GM19463 (cell line): ENCODE results near the gene P3R3URF.

ENCODE experiments used
- ATAC-seq: cut with Tn5 transposase; IDR thresholded peaks from one replicate; pipeline ENCODE4 v1.9.1; 2021; ENCODE audit warnings: mild to moderate bottlenecking, moderate library complexity; ENCODE audit not compliant: unreplicated experiment

Gene P3R3URF

GRCh38 chr1:46134660-46135331 is 41.5 kb downstream of the P3R3URF start:
- ATAC-seq = no peak

- ATAC-seq = no peak
Observed at GRCh38 chr1:46133781-46134350, 42.4 kb downstream of the P3R3URF start.

DNA sequence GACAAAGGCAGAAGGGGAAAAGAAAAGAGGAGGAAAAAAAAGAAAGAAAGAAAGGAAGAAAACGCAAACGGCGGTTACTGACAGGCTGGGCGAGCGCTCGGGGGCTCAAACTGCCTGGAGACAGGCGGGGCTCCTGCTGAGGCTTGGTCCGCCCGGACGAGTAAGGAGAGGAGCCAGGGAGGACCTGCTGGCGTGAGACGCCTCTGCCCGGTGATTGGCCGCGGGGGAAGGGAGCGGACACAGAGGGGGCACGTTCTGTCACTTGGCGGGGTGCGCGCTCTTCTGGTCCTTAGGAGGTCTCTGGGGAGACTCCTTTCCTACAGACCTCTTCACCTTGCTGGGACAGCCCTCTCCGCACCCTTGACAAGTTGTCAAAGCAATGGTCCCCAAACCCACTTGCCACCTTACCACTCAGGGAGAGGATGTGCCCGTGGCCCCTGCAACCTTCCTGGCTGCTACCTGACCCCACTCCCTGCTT is 43.1 kb downstream of the P3R3URF start:
- peak; percentile 45 for ATAC-seq

- peak; percentile 86 for ATAC-seq
Observed at GRCh38 chr1:46132529-46133180, 43.6 kb downstream of the P3R3URF start, which contains the start of gene PIK3R3. PIK3R3 (minus strand) TSS chr1:46132629; CDS start chr1:46131952, 677 bp downstream.

DNA sequence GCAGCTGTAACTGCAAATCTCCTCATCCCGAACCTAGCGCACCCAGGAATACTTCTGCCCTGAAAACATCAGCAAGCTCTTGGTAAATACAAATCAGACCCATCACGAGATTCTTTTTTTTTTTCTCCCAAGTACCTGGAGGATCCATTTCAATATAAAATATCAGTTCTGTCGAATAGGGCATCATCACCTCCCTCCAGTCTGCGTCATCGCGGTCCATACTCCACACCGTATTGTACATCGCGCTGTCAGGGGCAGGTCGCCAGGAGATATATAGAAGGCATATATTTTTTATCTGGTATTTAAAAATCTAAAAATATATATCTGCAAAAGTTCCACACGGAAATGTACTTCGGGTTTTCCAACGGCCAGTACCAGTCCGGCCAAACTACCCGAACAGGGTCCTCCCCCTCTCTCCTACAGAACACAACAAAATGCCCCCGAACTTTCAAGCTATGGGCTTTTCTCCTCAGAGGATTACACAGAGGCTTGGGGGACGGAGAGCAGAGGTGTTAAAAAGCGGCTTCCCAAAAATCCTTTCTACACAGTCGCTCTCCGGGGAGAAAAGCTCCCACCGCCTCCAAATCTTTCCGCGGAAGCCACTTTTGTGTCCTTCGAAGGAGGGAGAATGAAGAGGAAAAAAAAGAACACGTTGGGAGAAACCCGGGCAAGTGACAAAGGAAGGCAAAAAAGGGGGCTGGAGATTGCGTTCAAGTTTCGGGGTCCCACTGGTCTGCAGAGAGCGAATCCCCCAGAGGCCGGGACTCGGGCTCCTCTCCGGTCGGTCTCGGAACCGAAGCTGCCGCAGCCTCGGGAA is 44.4 kb downstream of the P3R3URF start:
- no peak for ATAC-seq

DNA sequence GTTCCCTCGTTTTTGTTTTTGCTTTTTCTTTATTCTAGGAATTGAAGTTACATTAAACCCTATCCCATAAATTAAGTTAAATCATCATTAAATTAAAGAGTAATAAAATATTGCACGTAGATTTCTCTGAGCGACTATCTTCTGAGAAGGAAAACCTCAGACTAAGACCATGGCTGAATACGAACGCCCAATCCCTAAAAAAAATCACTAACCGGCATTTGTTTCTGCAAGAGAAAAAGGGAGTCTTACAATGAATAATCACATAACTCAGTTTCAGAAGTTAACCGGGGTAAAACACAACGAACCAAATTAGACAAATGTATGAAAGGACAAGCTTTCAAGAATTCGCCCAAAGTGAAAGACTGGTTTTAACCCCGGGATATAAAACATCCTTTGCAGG is 45.2 kb downstream of the P3R3URF start:
- no peak for ATAC-seq

GRCh38 chr1:46130606-46131005 is 45.7 kb downstream of the P3R3URF start:
- ATAC-seq = no peak

DNA sequence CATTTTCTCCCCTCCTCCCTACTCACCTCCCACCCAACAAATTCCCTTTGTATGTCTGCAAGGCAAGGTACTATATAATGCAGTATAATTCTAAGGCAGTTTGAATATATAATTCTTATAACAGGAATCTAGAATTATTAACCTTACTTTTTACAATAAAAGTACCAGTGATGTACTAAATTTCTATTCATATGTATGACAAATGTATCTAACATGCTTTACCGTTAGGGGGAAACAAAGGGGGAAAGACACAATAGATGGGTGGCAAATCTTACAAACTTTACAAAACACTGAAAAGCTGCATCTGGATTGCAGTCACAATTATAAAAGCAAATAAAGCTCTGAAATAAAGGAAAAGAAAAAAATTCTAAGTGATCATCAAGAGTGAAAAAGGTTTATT is 46.2 kb downstream of the P3R3URF start:
- no peak for ATAC-seq

DNA sequence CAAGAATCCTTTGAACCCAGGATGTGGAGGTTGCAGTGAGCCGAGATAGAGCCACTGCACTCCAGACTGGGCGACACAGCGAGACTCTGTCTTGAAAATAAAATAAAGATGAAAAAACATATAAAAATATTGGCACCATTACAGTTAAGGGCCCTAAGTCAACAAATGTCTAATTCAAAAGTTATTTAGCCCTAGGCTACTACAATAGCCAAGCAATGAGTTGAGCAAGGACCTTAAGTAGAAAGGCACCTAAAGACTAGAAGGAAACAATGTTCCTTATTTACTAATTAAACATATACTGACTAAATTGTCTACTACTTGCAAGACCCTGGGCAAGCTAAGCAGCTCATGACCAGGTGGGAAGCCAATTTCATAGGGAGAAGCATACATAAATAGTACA is 47.9 kb downstream of the P3R3URF start:
- ATAC-seq = no peak
